ENCODE data around the gene MYO1D.

The MYO1D gene

GRCh38 chr17:32536736-32537643, 339.9 kb downstream of the MYO1D start:
- Histone ChIP-seq H3K79me1 (ENCODE audit: low read depth, low read length) (no peaks in the 10 kb centered on the region), H4K91ac (ENCODE audit: low read depth, low read length, poor library complexity) (no peak overlapping the region), H2BK5ac (ENCODE audit: low read length) (no peak overlapping the region), H2BK120ac (ENCODE audit: low read depth, low read length) (no peak overlapping the region), H3K9me3 (replicated peaks in 1 of 2; ENCODE audit: control insufficient read depth in 2 of 2, insufficient read depth in 1 of 2, low read depth in 1 of 2, low read length in 2 of 2) (no peaks in the 10 kb centered on the region), H2BK12ac (ENCODE audit: low read length) (no peak overlapping the region), H2AK5ac (ENCODE audit: low read depth, low read length) (no peak overlapping the region), H2AFZ (ENCODE audit: low read length) (peak overlapping the region; percentile 31), H4K8ac (ENCODE audit: low read depth, low read length) (no peak overlapping the region), H3K4me1 (ENCODE audit: control insufficient read depth in 2 of 2, insufficient read depth in 1 of 2, low read depth in 1 of 2, low read length in 2 of 2) (peaks cover 0 to 2% of the 10 kb centered on the region in 2 donors), H3K18ac (ENCODE audit: low read length) (no peak overlapping the region), H3K9ac (ENCODE audit: low read depth, low read length, poor library complexity) (no peak overlapping the region), H3K4ac (ENCODE audit: low read length) (no peak overlapping the region), H3K14ac (ENCODE audit: low read length) (no peak overlapping the region), H3K4me2 (ENCODE audit: insufficient read depth, low read length, poor library complexity, severe bottlenecking) (no peak overlapping the region), H3K4me3 (ENCODE audit: low read length in 2 of 2) (no peak overlapping the region), H3K36me3 (replicated peaks in 1 of 2; ENCODE audit: control insufficient read depth in 2 of 2, insufficient read depth in 2 of 2, low read length in 2 of 2) (no peaks in the 10 kb centered on the region), H3K23ac (ENCODE audit: low read depth, low read length, poor library complexity) (no peak overlapping the region), H3K27me3 (ENCODE audit: control insufficient read depth in 3 of 3, insufficient read depth in 3 of 3, low read depth in 1 of 3, low read length in 3 of 3) (no peaks in the 10 kb centered on the region), H2BK15ac (ENCODE audit: low read length) (no peak overlapping the region), H3K27ac (replicated peaks; ENCODE audit: low read length) (no peak overlapping the region)
- DNase-seq (ENCODE audit: low spot score): no peak
- no CpG with 5 or more reads among the region's 8 CpGs for WGBS, 2 donors (ENCODE audit: extremely low coverage in 2 of 2, insufficient read length in 2 of 2, insufficient replicate concordance in 1 of 2)

- H3K4ac ChIP-seq (ENCODE audit: low read length): no peak overlapping the region
- no peaks in the 10 kb centered on the region for H3K36me3 ChIP-seq (replicated peaks in 1 of 2; ENCODE audit: control insufficient read depth in 2 of 2, insufficient read depth in 2 of 2, low read length in 2 of 2)
- no peak overlapping the region for H2BK12ac ChIP-seq (ENCODE audit: low read length)
- no peak overlapping the region for H2AK5ac ChIP-seq (ENCODE audit: low read depth, low read length)
- H3K9ac ChIP-seq (ENCODE audit: low read depth, low read length, poor library complexity): no peak overlapping the region
- no peak overlapping the region for H2BK15ac ChIP-seq (ENCODE audit: low read length)
- H3K4me2 ChIP-seq (ENCODE audit: insufficient read depth, low read length, poor library complexity, severe bottlenecking): no peak overlapping the region
- H4K91ac ChIP-seq (ENCODE audit: low read depth, low read length, poor library complexity): no peak overlapping the region
- no peak overlapping the region for H3K23ac ChIP-seq (ENCODE audit: low read depth, low read length, poor library complexity)
- H2BK120ac ChIP-seq (ENCODE audit: low read depth, low read length): no peak overlapping the region
- no peak overlapping the region for H2BK5ac ChIP-seq (ENCODE audit: low read length)
- peaks cover 0 to 2% of the 10 kb centered on the region in 2 donors for H3K4me1 ChIP-seq (ENCODE audit: control insufficient read depth in 2 of 2, insufficient read depth in 1 of 2, low read depth in 1 of 2, low read length in 2 of 2)
- H3K14ac ChIP-seq (ENCODE audit: low read length): no peak overlapping the region
- no peak overlapping the region for H3K4me3 ChIP-seq (ENCODE audit: low read length in 2 of 2)
- no peak overlapping the region for H3K27ac ChIP-seq (replicated peaks; ENCODE audit: low read length)
- H3K27me3 ChIP-seq (ENCODE audit: control insufficient read depth in 3 of 3, insufficient read depth in 3 of 3, low read depth in 1 of 3, low read length in 3 of 3): no peaks in the 10 kb centered on the region
- no peaks in the 10 kb centered on the region for H3K79me1 ChIP-seq (ENCODE audit: low read depth, low read length)
- no CpG with 5 or more reads among the region's 3 CpGs for WGBS, 2 donors (ENCODE audit: extremely low coverage in 2 of 2, insufficient read length in 2 of 2, insufficient replicate concordance in 1 of 2)
- no peak overlapping the region for H2AFZ ChIP-seq (ENCODE audit: low read length)
- DNase-seq (ENCODE audit: low spot score): no peak
- H3K18ac ChIP-seq (ENCODE audit: low read length): no peak overlapping the region
- H4K8ac ChIP-seq (ENCODE audit: low read depth, low read length): no peak overlapping the region
- H3K9me3 ChIP-seq (replicated peaks in 1 of 2; ENCODE audit: control insufficient read depth in 2 of 2, insufficient read depth in 1 of 2, low read depth in 1 of 2, low read length in 2 of 2): no peaks in the 10 kb centered on the region
Measured at GRCh38 chr17:32533296-32533695, 343.6 kb downstream of the MYO1D start.

- H2BK15ac ChIP-seq (ENCODE audit: low read length): no peak overlapping the region
- no peak overlapping the region for H3K4me3 ChIP-seq (ENCODE audit: low read length in 2 of 2)
- peak overlapping the region; percentile 68 for H4K8ac ChIP-seq (ENCODE audit: low read depth, low read length)
- H3K4me1 ChIP-seq (ENCODE audit: control insufficient read depth in 2 of 2, insufficient read depth in 1 of 2, low read depth in 1 of 2, low read length in 2 of 2): no peaks in the 10 kb centered on the region
- no peak overlapping the region for H4K91ac ChIP-seq (ENCODE audit: low read depth, low read length, poor library complexity)
- H2BK5ac ChIP-seq (ENCODE audit: low read length): no peak overlapping the region
- no peak overlapping the region for H3K18ac ChIP-seq (ENCODE audit: low read length)
- no peak overlapping the region for H3K23ac ChIP-seq (ENCODE audit: low read depth, low read length, poor library complexity)
- H2AFZ ChIP-seq (ENCODE audit: low read length): no peak overlapping the region
- no peaks in the 10 kb centered on the region for H3K36me3 ChIP-seq (replicated peaks in 1 of 2; ENCODE audit: control insufficient read depth in 2 of 2, insufficient read depth in 2 of 2, low read length in 2 of 2)
- no CpG with 5 or more reads among the region's 10 CpGs for WGBS, 2 donors (ENCODE audit: extremely low coverage in 2 of 2, insufficient read length in 2 of 2, insufficient replicate concordance in 1 of 2)
- no peaks in the 10 kb centered on the region for H3K79me1 ChIP-seq (ENCODE audit: low read depth, low read length)
- H3K27ac ChIP-seq (replicated peaks; ENCODE audit: low read length): no peak overlapping the region
- H2BK12ac ChIP-seq (ENCODE audit: low read length): no peak overlapping the region
- H2BK120ac ChIP-seq (ENCODE audit: low read depth, low read length): no peak overlapping the region
- H3K14ac ChIP-seq (ENCODE audit: low read length): no peak overlapping the region
- no peak for DNase-seq (ENCODE audit: low spot score)
- H3K4ac ChIP-seq (ENCODE audit: low read length): no peak overlapping the region
- H3K27me3 ChIP-seq (ENCODE audit: control insufficient read depth in 3 of 3, insufficient read depth in 3 of 3, low read depth in 1 of 3, low read length in 3 of 3): no peaks in the 10 kb centered on the region
- peaks cover 0 to 2% of the 10 kb centered on the region in 2 donors for H3K9me3 ChIP-seq (replicated peaks in 1 of 2; ENCODE audit: control insufficient read depth in 2 of 2, insufficient read depth in 1 of 2, low read depth in 1 of 2, low read length in 2 of 2)
- no peak overlapping the region for H3K9ac ChIP-seq (ENCODE audit: low read depth, low read length, poor library complexity)
- no peak overlapping the region for H3K4me2 ChIP-seq (ENCODE audit: insufficient read depth, low read length, poor library complexity, severe bottlenecking)
- no peak overlapping the region for H2AK5ac ChIP-seq (ENCODE audit: low read depth, low read length)
Measured at GRCh38 chr17:32529604-32530003, 347.3 kb downstream of the MYO1D start.

- H3K4me1 ChIP-seq (ENCODE audit: control insufficient read depth in 2 of 2, insufficient read depth in 1 of 2, low read depth in 1 of 2, low read length in 2 of 2): no peaks in the 10 kb centered on the region
- H3K4ac ChIP-seq (ENCODE audit: low read length): no peak overlapping the region
- no peak overlapping the region for H3K4me2 ChIP-seq (ENCODE audit: insufficient read depth, low read length, poor library complexity, severe bottlenecking)
- no peaks in the 10 kb centered on the region for H3K79me1 ChIP-seq (ENCODE audit: low read depth, low read length)
- no peak overlapping the region for H2BK15ac ChIP-seq (ENCODE audit: low read length)
- no peak overlapping the region for H2AFZ ChIP-seq (ENCODE audit: low read length)
- H4K91ac ChIP-seq (ENCODE audit: low read depth, low read length, poor library complexity): no peak overlapping the region
- no peak overlapping the region for H4K8ac ChIP-seq (ENCODE audit: low read depth, low read length)
- no peak overlapping the region for H3K9ac ChIP-seq (ENCODE audit: low read depth, low read length, poor library complexity)
- no peak for DNase-seq (ENCODE audit: low spot score)
- no peak overlapping the region for H3K18ac ChIP-seq (ENCODE audit: low read length)
- H2AK5ac ChIP-seq (ENCODE audit: low read depth, low read length): no peak overlapping the region
- H3K14ac ChIP-seq (ENCODE audit: low read length): no peak overlapping the region
- no peak overlapping the region for H2BK5ac ChIP-seq (ENCODE audit: low read length)
- no peak overlapping the region for H2BK120ac ChIP-seq (ENCODE audit: low read depth, low read length)
- H3K36me3 ChIP-seq (replicated peaks in 1 of 2; ENCODE audit: control insufficient read depth in 2 of 2, insufficient read depth in 2 of 2, low read length in 2 of 2): no peaks in the 10 kb centered on the region
- no peak overlapping the region for H3K23ac ChIP-seq (ENCODE audit: low read depth, low read length, poor library complexity)
- no peak overlapping the region for H3K4me3 ChIP-seq (ENCODE audit: low read length in 2 of 2)
- no peak overlapping the region for H2BK12ac ChIP-seq (ENCODE audit: low read length)
- WGBS, 2 donors (ENCODE audit: extremely low coverage in 2 of 2, insufficient read length in 2 of 2, insufficient replicate concordance in 1 of 2): no CpG with 5 or more reads among the region's 7 CpGs
- H3K27ac ChIP-seq (replicated peaks; ENCODE audit: low read length): no peak overlapping the region
- H3K27me3 ChIP-seq (ENCODE audit: control insufficient read depth in 3 of 3, insufficient read depth in 3 of 3, low read depth in 1 of 3, low read length in 3 of 3): no peaks in the 10 kb centered on the region
- H3K9me3 ChIP-seq (replicated peaks in 1 of 2; ENCODE audit: control insufficient read depth in 2 of 2, insufficient read depth in 1 of 2, low read depth in 1 of 2, low read length in 2 of 2): peaks cover 0 to 2% of the 10 kb centered on the region in 2 donors
Measured at GRCh38 chr17:32528825-32529224, 348.1 kb downstream of the MYO1D start.
